K562 (cell line): ENCODE measurements around the gene KLB. TPM values are rescaled to one million over a fixed set of nuclear protein-coding genes. Genes with fewer than 3 reads are reported as not detected.

Experiments
- ATF3 ChIP-seq, 2 experiments: fragments of 450-650 bp in 1 of 2; sonication (generic) in 1 of 2; formaldehyde crosslinking in 1 of 2; IDR thresholded peaks in 1 of 2; conservative IDR thresholded peaks in 1 of 2; 2 replicates each; pipeline versions ENCODE4 v1.6.1 to v1.8.1; 2016 to 2023; ENCODE audit warnings: mild to moderate bottlenecking in 2 of 2, moderate library complexity in 2 of 2, inconsistent platforms in 1 of 2, missing genetic modification reagents in 1 of 2
- BACH1 ChIP-seq: fragments of 200-800 bp; sonication (Bioruptor generic); IDR thresholded peaks from 2 replicates; pipeline ENCODE4 v1.6.1; 2016; ENCODE audit warnings: missing genetic modification characterization, missing compliant biosample characterization
- MAFG ChIP-seq: fragments of 450-650 bp; conservative IDR thresholded peaks from 2 replicates; pipeline ENCODE4 v1.6.1; 2016; ENCODE audit warnings: missing genetic modification characterization, missing compliant biosample characterization
- NCOA4 ChIP-seq: fragments of 450-650 bp; IDR thresholded peaks from 2 replicates; pipeline ENCODE4 v1.6.1; 2018; ENCODE audit warnings: mild to moderate bottlenecking; ENCODE audit not compliant: partially characterized antibody
- PBX2 ChIP-seq, 2 experiments: IDR thresholded peaks in 1 of 2; conservative IDR thresholded peaks in 1 of 2; 2 replicates each; pipeline ENCODE4 v1.6.1; 2016; ENCODE audit warnings: low read depth in 2 of 2, mild to moderate bottlenecking in 1 of 2, missing compliant biosample characterization in 1 of 2, missing genetic modification characterization in 1 of 2, moderate library complexity in 1 of 2
- TFE3 ChIP-seq: fragments of 450-650 bp; formaldehyde crosslinking; IDR thresholded peaks from 2 replicates; pipeline ENCODE4 v1.4.0; 2020; ENCODE audit warnings: mild to moderate bottlenecking, mixed read lengths
- ZNF586 ChIP-seq: fragments of 450-650 bp; formaldehyde crosslinking; conservative IDR thresholded peaks from 2 replicates; pipeline ENCODE4 v1.4.0; 2020; ENCODE audit warnings: mild to moderate bottlenecking, moderate library complexity
- polyA plus RNA-seq, 8 experiments: library from polyadenylated mRNA; depleted of rRNA in 4 of 8; stranded (reverse) in 5 of 8; unstranded in 3 of 8; fragments of >200 nt; fragmentation: Nextera tagmentation in 2 of 8; fragmentation: Illumina TruSeq in 1 of 8; extraction: Ambion mirVana in 2 of 8; extraction: Trizol in 1 of 8; gene quantifications; 2 replicates each; pipeline versions ENCODE4 v1.2.1 to v1.2.3, GENCODE V29; 2011 to 2014; ENCODE audit warnings: inconsistent platforms in 1 of 8, missing spikeins in 1 of 8
- total RNA-seq, 7 experiments: library from RNA; depleted of rRNA in 6 of 7; stranded (reverse); fragments of >200 nt in 6 of 7; fragmentation: Illumina TruSeq in 2 of 7; extraction: Trizol in 2 of 7; gene quantifications; 2 replicates each; pipeline versions ENCODE4 v1.2.1 to v1.2.3, GENCODE V29; 2011 to 2021; ENCODE audit warnings: low replicate concordance in 1 of 7

KLB gene
- total and polyA plus RNA-seq, 9 of the 15 experiments (the other 6 are each of a cell fraction or from before 2014, with no cell fraction given), result 0.04 to 0.13 TPM; not detected in 7

DNA sequence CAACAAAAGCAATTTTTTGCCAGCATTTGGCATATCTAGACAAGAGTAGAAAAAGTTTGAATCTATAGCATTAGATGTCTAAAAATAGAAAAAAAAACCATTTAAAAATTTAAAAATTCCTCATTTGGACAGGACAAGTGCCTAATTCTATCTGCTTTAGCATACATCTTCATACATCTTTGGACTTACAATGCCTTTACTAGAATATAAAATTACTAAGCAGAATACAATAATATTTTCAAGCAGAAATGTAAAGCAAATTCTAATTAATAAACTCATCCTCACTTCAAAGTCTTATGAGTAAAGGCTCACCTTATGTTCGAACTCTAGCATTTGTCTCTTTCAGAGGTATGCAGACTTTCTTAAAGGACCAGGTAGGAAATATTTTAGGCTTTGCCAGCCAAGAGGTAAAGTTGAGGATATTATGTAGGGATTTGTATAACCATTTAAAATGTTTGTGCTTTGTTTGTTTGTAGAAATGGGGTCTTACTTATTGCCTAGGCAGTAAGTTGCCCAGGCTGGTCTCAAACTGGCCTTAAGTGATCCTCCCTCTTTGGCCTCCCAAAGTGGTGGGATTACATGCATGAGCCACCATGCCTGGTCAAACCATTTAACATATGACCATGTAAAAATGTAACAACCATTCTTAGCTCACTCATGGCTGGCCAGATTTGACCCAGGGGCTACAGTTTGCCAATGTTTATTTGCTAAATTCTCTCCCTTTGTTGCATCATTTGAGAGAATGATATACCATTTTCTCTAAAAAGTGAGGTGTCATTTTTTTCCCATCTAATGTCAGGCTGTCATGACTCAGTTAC, 91.4 kb downstream of the KLB start (continued):
- TF ChIP-seq ZNF586 (CRISPR knock-in tag) (no peak), BACH1 (peak; percentile 33; the same call in 1 of the 2 replicates), PBX2 (CRISPR knock-in tag; IDR thresholded peaks at IDR 0.05; ENCODE audit: low read depth) (no peak), PBX2 (tag; conservative IDR thresholded peaks at IDR 0.05; ENCODE audit: low read depth) (peak; percentile 34; the same call in 1 of the 2 replicates), ATF3 (IDR thresholded peaks at IDR 0.05) (peak; percentile 72), ATF3 (CRISPR knock-in tag; conservative IDR thresholded peaks at IDR 0.05) (no peak), MAFG (0 out of 2 replicates have a peak, but pooled peaks have one; percentile 28), TFE3 (CRISPR knock-in tag) (no peak), NCOA4 (no peak)
